AG20443 (cell line): ENCODE data around the gene LOC128125822.
A peak's percentile ranks its signal among the peaks of the same experiment; 100 is the strongest.
"Not testable (repeated sequence)": the region's sequence is repeated elsewhere in the genome, so short reads cannot be mapped to it uniquely, and the experiment has no call there.

Experiments
- DNase-seq: peaks from one replicate; pipeline ENCODE4 v3.0.0; 2012; ENCODE audit warnings: low spot score, mixed read lengths

Gene LOC128125822

DNA sequence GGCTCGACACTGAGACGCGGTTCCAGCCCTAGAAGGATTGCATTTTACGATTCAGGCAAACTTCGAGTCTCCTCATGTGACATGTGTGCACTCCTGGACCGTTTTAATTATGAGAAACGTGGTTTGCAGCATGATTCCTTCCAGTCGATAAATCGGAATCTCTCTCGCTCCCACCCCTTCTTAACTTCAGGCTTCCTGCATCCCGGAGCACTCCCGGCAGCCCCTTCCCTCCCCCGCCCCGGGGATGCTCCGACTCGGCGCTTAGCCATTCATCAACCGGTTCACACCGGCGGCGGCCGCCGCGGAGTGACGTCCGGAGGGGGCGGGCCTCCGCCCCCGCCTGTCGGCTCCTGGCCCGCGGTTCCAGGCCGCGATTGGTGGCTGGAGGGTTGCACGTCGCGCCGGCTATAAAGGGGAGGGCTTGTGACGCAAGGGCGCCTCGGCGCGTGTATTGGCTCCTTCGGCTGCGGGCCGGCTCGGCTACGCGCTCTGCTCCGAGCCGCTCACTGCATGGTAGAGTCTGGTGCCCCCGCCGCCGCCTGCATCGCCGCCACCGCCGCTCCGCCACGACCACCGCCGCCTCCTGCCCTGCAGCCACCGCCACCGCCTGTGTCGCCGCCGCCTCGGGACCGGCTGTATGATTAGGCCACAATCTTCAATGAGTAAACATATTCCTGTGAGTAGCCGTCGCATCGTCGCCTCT, at the start of gene LOC128125822, which contains the start of gene PTP4A1:
LOC128125822 (plus strand) TSS at position 437 of the 703 bp plus-strand sequence.
PTP4A1 (plus strand) TSS at position 437 of the 703 bp plus-strand sequence. CDS start 4,401 bp downstream, outside the sequence.
- peak; percentile 97 for DNase-seq

DNA sequence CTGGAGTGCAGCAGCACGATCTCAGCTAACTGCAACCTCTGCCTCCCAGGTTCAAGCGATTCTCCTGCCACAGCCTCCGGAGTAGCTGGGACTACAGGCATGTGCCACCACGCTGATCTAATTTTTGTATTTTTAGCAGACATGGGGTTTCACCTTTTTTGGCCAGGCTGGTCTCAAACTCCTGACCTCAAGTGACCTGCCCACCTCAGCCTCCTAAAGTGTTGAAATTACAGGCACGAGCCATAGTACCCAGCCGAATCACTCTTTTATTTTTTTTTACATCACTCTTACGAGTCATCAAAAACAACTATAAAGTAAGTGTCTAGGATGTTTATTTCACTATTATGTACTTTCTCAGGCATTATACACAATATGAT, 49.4 kb upstream of the LOC128125822 start:
- not testable (repeated sequence) for DNase-seq

DNA sequence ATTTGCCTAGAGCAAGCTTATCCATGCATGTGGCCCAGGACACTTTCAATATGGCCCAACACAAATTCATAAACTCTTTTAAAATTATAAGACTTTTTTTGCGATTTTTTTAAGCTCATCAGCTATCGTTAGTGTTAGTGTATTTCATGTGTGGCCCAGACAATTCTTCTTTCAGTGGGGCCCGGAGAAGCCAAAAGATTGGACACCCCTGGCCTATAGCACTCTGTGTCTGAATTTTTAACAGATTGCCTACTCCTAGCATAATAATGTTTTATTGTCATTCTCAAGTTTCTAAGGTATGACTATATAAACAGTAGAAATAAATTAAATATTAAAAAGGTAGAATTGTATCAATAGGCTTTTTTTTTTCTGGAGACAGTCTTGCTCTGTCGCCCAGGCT, 48.6 kb upstream of the LOC128125822 start:
- no peak for DNase-seq

DNA sequence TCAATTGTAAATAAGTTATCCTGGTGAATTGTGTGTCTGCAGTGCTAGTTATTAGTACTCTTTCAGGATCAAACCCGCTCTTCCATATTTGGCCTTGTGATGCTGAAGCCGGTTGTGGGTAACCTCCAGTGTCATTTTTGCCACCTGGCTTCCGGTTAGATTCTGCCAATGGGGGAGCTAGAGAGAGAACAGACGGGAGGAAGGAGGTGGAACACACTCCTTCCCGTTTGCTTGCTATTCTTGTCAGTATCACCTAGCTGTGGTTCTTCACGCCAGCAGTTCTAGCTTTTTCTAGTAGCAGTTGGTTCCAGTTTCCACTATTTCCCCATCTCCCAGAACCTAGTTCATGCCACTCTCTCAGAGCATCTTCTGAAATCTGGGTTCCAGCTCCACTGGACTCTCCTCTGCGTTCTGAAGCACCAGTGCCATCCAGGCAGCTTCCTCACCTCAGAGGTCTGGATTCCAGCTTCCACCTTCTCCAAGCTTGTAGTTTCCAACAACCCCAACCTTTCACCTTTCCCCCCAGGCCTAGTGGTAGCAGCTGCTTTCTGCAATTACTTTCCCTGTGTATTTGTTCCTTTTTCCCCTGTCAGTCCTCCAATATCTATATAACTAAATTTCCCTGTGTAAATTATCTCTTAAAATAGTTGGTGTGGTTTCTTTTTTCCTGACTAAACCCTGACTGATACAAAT, 46.9 kb upstream of the LOC128125822 start:
- DNase-seq = no peak

DNA sequence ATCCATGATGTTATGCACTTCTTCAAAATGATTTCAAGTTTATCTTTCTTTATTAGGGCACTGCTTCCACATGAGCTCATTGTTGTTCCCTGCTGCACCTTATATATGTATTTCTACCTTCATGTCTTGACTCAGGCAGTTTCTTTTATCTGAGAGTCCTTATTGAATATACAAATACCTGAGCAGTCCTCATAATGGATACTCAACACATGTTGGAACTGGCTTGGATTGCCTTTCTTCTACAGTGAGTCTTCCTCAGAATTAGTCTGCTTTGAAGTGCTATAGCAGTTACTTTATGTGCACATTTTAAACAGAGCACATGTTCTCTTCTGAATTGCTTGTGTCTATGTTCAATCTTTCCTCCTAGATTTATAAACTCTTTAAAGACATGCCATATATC, 45.3 kb upstream of the LOC128125822 start:
- no peak for DNase-seq

DNA sequence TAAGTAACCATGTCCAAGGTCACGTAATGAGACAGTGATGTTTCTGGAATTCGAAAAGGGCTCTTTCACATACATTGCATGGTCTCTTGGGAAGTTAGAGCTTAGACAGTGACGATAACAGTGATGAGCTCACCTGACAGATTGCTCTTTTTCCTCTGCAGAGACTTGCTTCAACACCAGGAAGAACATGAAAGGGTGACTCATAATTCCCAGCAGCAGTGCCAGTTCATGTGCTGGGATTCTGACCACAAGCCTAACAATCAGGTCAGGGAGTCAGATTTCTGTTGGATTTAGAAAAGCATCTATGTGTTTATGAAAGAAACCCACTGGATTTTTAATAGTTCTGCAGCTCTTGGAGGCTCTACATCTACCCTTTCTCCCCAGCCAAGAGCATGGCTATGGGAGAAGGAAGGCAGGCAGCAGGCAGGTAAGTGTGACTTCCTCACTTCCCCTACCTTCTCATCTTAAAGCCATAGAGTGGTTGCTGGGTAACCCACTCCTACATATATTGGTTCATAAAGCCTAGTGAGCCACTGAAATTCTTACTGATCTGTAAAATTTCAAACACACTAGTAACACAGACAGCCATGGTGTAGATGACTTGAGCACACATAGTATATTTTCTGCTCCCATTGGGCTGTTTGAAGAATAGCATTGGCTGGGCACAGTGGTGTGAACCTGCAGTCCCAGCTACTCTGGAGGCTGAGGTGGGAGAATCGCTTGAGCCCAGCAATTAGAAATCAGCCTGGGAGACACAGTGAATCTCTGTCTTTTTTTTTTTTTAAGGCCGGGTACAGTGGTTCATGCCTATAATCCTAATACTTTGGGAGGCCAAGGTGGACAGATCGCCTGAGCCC, 44.4 kb upstream of the LOC128125822 start:
- peak; percentile 82 for DNase-seq

DNA sequence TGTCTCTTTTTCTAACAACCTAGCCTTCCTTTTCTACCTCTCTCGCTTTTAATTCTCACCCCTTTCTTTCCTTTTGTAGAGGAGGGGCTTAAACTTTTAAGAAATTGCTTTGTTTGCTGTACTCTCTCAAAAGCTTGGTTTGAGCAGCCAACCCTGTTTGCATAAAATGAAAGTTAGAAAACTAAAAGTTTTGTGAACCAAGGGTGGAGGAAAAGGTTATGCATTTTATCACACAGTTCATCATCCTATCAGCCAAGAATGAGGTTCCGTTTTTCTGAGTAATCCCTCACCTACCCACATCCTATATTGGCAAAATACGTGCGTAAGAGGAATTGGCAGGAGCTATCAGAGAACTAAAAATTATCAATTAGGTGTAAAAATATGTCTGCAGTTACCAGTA, 42.8 kb upstream of the LOC128125822 start:
- DNase-seq = no peak

DNA sequence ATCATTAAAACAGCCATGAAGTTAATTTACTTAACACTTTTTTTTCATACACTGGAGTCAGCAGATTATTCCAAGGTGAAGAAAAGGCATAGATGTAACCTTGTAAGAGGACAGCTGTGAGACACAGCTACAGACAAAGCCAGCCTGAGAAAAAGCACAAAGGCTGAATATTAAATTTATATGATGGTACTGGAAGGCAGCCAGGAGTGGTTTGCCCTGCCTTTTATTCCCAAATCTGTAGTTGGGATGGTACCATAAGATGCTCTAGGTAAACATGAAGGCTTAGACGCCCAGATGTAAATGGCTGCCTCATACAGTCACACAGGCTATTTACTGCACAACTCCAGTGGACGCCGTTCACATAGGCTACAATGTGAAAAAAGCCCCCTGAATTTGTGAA, 42.1 kb upstream of the LOC128125822 start:
- no peak for DNase-seq

DNA sequence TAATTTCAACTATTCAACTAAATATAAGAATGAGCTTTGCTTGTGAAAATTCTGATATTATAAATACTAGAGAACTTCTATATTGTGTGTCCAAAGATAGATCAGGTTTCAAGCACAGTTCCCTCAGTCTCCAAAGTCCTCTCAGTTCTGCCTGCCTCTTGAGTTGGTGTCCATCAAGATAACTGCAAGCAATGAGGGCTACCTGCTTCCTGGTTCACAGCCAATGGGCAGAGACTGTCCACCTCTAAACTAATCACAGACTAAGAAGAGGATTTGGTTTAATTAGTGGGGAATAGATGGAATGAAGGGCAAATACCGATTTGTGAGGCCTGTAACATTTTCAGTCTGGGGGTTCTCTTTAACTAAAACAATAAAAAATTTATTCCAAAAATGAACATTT, 41.3 kb upstream of the LOC128125822 start:
- no peak for DNase-seq

DNA sequence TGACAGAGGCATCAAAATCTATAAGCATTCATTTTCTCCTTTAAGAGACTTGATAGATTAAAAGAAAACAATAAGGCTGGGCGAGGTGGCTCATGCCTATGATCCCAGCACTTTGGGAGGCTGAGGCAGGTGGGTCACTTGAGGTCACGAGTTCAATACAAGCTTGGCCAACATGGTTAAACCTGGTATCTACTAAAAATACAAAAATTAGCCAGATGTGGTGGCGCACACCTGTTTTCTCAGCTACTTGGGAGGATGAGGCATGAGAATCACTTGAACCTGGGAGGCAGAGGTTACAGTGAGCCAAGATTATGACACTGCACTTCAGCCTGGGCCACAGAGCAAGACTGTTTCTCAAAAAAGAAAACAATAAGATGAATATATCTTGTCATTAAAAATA, 39.3 kb upstream of the LOC128125822 start:
- DNase-seq = no peak

DNA sequence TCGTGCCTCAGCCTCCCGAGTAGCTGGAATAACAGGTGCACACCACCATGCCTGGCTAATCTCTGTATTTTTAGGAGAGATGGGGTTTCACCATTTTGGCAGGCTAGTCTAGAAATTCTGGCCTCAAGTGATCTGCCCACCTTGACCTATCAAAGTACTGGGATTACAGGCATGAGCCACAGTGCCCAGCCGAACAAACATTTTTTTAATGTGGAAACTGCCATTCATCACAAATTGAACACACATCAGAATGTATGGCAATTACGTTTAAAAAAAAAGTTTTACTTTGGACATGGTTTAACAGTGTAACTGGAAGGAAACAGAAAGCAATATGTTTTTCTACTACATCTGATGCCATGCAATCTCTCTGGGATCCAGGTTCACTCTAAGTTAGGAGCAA, 38.3 kb upstream of the LOC128125822 start:
- no peak for DNase-seq

DNA sequence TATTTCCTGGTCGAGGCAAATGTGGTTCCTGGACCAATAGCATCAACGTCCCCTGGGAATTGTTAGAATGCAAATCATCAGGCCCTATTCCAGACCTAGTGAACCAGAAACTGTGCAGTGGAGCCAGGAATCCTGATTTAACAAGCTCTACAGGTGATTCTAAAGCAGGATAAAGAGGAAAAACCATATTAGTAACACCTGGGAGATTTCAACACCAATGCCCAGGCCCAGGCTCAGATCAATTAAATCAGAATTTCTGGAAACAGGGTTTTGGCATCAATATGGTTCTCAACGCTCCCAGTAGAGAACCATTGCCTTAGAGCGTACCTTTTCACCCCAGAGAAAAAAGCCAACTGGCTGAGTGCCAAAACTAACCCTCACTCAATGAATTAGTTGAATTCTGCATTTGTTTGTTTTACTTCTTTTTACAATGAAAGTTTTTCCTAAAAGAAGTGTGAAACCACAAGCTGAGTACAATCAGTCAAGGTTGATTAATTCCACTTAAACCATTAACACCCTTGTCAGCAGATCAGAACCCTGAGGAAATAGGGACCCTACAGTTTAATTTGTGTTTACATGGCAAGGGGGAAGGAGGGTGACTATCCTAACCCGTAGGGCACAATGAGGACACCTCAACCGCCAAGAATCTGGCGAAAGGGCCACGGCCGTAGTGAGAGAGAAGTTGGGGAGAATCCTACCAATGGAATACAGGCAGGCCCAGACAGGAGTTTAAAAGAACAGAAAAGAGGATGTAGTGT, 34.9 kb upstream of the LOC128125822 start:
- DNase-seq = no peak

DNA sequence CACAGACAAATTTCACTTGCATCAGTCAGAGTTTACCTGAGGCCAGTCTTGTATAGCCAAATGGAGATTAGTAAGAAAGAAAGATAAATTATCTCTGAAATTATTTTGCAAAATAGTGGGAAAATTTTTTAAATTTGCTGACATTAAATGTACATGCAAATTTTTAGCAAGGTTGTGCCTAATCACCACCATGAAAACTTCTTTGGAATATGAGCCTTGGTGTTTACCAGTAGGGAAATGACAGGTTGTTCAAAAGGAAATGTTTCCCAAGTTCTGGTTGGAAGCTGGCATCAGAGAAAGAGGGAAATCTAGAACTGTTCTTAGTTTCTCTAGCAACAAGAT, 34.4 kb upstream of the LOC128125822 start:
- DNase-seq = no peak

DNA sequence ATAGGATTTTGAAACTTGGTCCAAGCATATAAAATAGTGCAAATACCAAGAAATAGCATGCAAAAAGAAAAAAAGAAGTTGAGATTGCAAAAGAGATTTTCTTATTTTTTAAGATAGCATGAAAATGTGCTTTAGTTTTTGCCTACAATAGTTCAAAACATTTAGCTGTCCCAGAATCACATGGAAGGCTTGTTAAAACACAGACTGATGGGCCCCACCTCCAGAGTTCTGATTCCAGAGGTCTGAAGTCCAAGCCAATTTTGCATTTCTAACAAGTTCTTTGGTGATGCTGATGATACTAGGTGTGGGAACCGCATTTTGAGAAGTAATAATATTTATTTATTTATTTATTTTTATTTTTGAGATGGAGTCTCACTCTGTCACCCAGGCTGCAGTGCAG, 33.7 kb upstream of the LOC128125822 start:
- DNase-seq = no peak

DNA sequence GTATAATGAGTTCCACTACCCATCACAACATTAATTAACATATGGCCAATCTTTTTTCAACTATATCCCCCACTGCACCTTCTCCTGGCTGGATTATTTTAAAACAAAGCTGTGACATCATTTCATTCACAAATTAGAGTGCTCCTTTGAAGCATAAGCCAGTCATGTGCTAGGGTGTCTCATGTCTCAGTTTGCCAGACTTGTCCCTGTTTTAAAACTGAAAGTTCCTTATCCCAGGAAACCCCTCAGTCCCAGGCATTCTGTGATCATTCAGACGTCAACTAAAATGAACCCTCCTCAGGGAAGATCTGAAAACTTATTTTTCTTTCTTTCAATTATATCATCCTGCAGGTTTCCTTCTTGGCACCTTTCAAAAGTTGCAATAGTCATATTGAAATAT, 29.3 kb upstream of the LOC128125822 start:
- DNase-seq = no peak

DNA sequence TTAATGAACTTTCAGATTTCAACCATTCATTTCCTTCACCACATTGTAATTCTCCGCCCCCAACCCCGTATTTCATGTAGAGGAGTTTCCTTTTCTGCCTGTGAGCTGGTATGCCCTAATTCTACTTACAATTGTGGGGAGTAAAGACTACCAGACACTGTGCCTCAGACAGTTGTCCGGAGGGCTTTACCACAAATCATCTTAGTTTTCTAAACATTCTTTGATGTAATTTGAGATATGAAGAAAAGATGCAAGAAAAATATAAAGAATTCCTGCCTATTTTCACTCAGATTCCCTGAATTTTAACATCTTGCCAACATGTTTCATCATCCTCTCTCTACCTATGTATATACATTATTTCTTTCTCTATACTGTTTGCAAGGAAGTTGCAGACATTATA, 28.3 kb upstream of the LOC128125822 start:
- DNase-seq = no peak

DNA sequence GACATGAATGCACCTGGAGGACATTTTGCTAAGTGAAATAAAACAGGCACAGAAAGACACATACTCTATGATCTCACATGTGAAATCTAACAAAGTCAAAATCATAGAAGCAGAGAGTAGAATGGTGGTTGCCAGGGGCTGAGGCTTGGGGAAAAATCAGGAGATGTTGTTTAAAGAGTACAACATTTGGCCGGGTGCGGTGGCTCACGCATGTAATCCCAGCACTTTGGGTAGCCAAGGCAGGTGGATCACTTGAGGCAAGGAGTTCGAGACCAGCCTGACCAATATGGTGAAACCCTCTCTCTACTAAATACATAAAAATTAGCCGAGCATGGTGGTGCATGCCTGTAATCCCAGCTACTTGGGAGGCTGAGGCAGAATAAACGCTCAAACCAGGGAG, 26.0 kb upstream of the LOC128125822 start:
- no peak for DNase-seq

DNA sequence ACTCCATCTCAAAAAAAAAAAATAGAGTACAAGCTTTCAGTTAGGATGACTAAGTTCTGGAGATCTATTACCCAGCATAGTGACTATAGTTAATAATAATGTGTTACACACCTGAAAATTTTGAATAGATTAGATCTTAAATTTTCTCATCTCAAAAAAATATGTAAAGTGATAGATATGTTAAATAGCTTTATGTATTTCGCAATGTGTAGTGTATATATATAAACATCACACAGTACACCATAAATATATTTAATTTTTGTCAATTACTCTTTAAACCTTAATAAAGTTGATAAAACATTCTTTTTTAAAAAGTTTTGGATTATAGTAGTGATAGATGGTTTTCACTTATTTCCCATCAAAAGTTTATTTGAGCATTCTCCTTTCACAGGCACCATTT, 25.6 kb upstream of the LOC128125822 start:
- no peak for DNase-seq

DNA sequence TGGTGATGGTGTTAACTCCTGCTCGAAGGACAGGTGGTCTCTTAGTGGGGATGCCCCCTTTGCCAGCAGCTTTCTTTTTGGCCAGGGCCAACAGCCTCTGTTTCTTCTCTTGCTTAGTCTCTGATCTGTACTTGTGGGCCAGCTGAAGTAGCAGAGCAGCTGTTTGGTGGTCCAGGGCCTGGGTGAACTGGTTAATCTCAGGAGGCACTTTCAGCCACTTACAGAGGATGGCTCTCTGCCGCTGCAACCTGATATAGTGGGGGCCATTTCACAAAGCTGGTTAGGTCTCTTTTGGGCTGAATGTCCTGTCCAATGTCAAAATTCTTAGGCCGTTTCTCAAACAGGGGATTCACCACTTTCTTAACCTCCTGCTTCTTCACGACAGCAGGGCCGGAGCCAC, 23.2 kb upstream of the LOC128125822 start:
- no peak for DNase-seq

DNA sequence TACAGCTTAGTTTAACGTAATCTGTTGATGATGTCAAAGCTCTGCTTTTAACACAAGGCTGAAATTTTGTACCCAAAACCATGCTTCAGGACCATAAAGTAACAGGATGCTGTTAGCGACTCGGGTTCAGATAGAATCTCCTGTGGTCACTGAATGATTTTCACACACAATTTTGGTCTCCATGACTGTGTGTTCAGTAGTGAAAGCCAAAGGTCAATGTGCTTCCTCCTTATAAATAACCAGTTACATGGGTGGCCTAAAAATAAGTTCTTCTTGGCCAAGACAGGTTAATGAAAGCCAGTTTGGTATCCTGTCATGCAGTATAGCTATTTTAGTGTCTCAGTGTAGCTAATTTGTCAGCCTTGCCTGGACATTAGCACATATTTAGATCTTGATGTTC, 19.1 kb upstream of the LOC128125822 start:
- no peak for DNase-seq

DNA sequence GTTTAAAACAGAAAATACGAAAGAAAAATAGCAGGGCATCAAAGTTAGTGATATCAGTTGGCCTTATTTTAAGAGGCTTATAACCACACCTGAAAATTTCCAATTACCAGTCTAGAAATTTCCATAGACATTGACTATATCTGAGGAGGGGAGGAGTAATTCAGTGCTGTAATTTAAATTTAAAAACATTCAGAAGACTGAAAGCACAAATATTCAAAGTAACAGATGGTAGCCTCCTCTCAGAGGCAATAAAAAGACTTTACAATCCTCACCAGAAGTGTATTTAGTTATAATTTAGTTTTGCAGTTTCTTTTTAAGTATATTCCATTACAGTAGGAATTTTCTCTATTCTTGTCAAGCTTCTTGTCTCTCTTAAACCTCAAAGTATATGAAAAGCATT, 18.4 kb upstream of the LOC128125822 start:
- DNase-seq = no peak

DNA sequence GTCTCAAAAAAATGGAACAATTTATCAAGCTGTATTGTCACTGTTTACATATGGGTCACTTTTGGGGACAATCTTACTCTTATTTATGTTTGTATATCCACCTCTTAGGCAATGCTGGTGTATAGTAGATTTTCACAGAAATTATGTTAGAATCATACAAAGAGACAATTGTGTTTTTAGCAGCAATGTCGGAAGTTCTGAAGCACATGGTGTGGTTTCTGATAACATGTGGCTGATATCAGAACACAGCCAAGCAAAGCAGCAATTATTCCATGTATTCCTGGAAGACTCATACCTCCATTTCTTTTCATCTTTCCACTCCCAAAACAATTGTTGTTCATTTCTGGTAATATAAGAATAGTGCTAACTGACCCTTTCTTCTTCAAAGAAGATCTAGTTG, 17.5 kb upstream of the LOC128125822 start:
- no peak for DNase-seq
